Measurements from ENCODE around the gene NUTM2D.
"Not testable (repeated sequence)": the region's sequence is repeated elsewhere in the genome, so short reads cannot be mapped to it uniquely, and the experiment has no call there.

DNA sequence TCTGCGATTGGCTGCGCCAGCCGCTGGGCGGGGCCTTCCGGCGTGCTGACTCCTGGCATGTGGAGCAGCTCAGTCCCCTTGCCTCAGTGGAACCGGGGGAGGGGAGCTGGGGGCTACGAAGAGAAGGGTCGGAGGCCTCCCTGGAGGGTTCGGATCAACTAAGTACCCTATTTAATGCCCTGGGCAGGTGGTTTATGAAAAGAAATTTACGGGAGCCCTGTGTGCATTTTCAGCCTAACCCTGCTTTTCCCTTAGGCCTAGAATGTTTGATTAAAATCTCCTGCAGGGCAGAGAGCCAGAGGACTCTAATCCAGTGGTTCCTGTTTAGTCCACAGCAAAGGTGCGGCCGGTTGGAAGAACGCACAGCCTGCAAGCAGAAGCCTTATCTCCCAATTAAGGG is 33.8 kb downstream of the NUTM2D start:
- TF ChIP-seq, protein P1, sequence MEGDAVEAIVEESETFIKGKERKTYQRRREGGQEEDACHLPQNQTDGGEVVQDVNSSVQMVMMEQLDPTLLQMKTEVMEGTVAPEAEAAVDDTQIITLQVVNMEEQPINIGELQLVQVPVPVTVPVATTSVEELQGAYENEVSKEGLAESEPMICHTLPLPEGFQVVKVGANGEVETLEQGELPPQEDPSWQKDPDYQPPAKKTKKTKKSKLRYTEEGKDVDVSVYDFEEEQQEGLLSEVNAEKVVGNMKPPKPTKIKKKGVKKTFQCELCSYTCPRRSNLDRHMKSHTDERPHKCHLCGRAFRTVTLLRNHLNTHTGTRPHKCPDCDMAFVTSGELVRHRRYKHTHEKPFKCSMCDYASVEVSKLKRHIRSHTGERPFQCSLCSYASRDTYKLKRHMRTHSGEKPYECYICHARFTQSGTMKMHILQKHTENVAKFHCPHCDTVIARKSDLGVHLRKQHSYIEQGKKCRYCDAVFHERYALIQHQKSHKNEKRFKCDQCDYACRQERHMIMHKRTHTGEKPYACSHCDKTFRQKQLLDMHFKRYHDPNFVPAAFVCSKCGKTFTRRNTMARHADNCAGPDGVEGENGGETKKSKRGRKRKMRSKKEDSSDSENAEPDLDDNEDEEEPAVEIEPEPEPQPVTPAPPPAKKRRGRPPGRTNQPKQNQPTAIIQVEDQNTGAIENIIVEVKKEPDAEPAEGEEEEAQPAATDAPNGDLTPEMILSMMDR (IDR thresholded peaks at IDR 0.05; ENCODE audit: low read depth, low read length), result not testable (repeated sequence)
- not testable (repeated sequence) for TF ChIP-seq EZH2phosphoT487 (IDR thresholded peaks at IDR 0.05; ENCODE audit: low read depth)
